Measurements from ENCODE around the gene CD59.

DNA sequence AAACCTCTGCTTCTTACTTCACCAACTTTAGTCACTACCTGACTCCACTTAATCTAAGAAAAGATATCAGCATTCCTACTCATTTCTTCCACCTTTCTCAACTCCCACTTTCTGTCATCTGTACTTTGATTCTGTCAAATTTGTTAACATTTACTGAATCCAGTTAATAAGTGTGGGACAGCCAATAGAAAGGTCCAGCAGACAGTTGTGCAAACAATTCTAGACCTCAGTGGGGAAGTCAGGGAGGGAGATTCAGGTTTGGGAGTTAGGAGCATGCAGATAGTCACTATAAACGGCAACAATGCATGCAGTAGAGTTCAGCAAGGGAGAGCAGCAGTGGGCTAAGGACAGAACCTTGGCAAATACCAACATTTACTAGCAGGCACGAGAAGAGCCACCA lies 34.0 kb upstream of the CD59 start:
- no peak for TF ChIP-seq POLR2AphosphoS5 (IDR thresholded peaks at IDR 0.05; ENCODE audit: low read depth, low read length)
- no peak for TF ChIP-seq TAF1 (IDR thresholded peaks at IDR 0.05; ENCODE audit: borderline replicate concordance, low read depth, low read length)
- TF ChIP-seq POLR2A (IDR thresholded peaks at IDR 0.05; ENCODE audit: low read depth, low read length) = no peak
